ENCODE measurements around the gene FGF14. TPM values are rescaled to one million over a fixed set of nuclear protein-coding genes. Genes with fewer than 3 reads are reported as not detected.

Gene FGF14
- polyA plus RNA-seq, 1 donor (not counting 4 experiments of a cell fraction or from before 2014, with no cell fraction given) = 0.09 TPM

GRCh38 chr13:102240110-102240509 is 161.7 kb downstream of the FGF14 start:
- Histone ChIP-seq H3K36me3 (ENCODE audit: control insufficient read depth in 2 of 2, extremely low read depth in 1 of 2, insufficient read depth in 2 of 2, low read length in 2 of 2) (no peaks in the 10 kb centered on the region), H3K4me1 (ENCODE audit: control insufficient read depth, extremely low read depth, insufficient read depth, low read length) (no peaks in the 10 kb centered on the region), H4K20me1 (ENCODE audit: control insufficient read depth, extremely low read depth, insufficient read depth, low read length) (no peaks in the 10 kb centered on the region), H3K4me2 (ENCODE audit: control insufficient read depth, extremely low read depth, insufficient read depth, low read depth, low read length) (no peak overlapping the region), H3K27ac (ENCODE audit: control insufficient read depth, insufficient read depth, low read length) (no peak overlapping the region), H3K9me3 (ENCODE audit: control insufficient read depth, low read depth, low read length) (no peaks in the 10 kb centered on the region), H3K9me1 (ENCODE audit: control insufficient read depth, extremely low read depth, insufficient read depth, low read length) (no peaks in the 10 kb centered on the region), H3K4me3 (ENCODE audit: control insufficient read depth in 2 of 3, extremely low read depth in 1 of 3, insufficient read depth in 2 of 3, low read depth in 1 of 3, low read length in 3 of 3) (no peak overlapping the region), H3K79me2 (ENCODE audit: control insufficient read depth, insufficient read depth, low read length) (no peaks in the 10 kb centered on the region), H3K9ac (ENCODE audit: control insufficient read depth, extremely low read depth, insufficient read depth, low read length) (no peak overlapping the region), H2AFZ (ENCODE audit: control insufficient read depth, low read length) (no peak overlapping the region), H3K27me3 (ENCODE audit: control insufficient read depth, extremely low read depth, insufficient read depth, low read length) (no peaks in the 10 kb centered on the region)
- dilution Hi-C loops (cut with MboI; ENCODE audit: extremely low pct_ligation_motif_present, low sequenced_read_pairs) = no loop called here
- no peak for TF ChIP-seq CTCF (optimal IDR thresholded peaks at IDR 0.05 in 1 of 3, IDR thresholded peaks at IDR 0.05 in 1 of 3, conservative IDR thresholded peaks at IDR 0.05 in 1 of 3; ENCODE audit: extremely low read depth in 1 of 3, insufficient read depth in 2 of 3, low read length in 3 of 3)
- no peak for TF ChIP-seq EZH2 (IDR thresholded peaks at IDR 0.05; ENCODE audit: low read length)
- FAIRE-seq = no peak
- no peak for DNase-seq (ENCODE audit: low read depth, low spot score)

GRCh38 chr13:102237230-102237629 is 164.6 kb downstream of the FGF14 start:
- H3K9me3 ChIP-seq (ENCODE audit: control insufficient read depth, low read depth, low read length) = no peaks in the 10 kb centered on the region
- TF ChIP-seq CTCF (optimal IDR thresholded peaks at IDR 0.05 in 1 of 3, IDR thresholded peaks at IDR 0.05 in 1 of 3, conservative IDR thresholded peaks at IDR 0.05 in 1 of 3; ENCODE audit: extremely low read depth in 1 of 3, insufficient read depth in 2 of 3, low read length in 3 of 3) (no peak), EZH2 (IDR thresholded peaks at IDR 0.05; ENCODE audit: low read length) (no peak)
- H3K4me2 ChIP-seq (ENCODE audit: control insufficient read depth, extremely low read depth, insufficient read depth, low read depth, low read length) = no peak overlapping the region
- H3K4me1 ChIP-seq (ENCODE audit: control insufficient read depth, extremely low read depth, insufficient read depth, low read length) = peaks cover 3% of the 10 kb centered on the region
- dilution Hi-C loops (cut with MboI; ENCODE audit: extremely low pct_ligation_motif_present, low sequenced_read_pairs) = no loop called here
- no peaks in the 10 kb centered on the region for H3K36me3 ChIP-seq (ENCODE audit: control insufficient read depth in 2 of 2, extremely low read depth in 1 of 2, insufficient read depth in 2 of 2, low read length in 2 of 2)
- no peak overlapping the region for H3K4me3 ChIP-seq (ENCODE audit: control insufficient read depth in 2 of 3, extremely low read depth in 1 of 3, insufficient read depth in 2 of 3, low read depth in 1 of 3, low read length in 3 of 3)
- H3K27me3 ChIP-seq (ENCODE audit: control insufficient read depth, extremely low read depth, insufficient read depth, low read length) = no peaks in the 10 kb centered on the region
- H4K20me1 ChIP-seq (ENCODE audit: control insufficient read depth, extremely low read depth, insufficient read depth, low read length) = no peaks in the 10 kb centered on the region
- DNase-seq (ENCODE audit: low read depth, low spot score) (no peak), FAIRE-seq (no peak)
- H3K79me2 ChIP-seq (ENCODE audit: control insufficient read depth, insufficient read depth, low read length) = no peaks in the 10 kb centered on the region
- H2AFZ ChIP-seq (ENCODE audit: control insufficient read depth, low read length) = no peak overlapping the region
- H3K9ac ChIP-seq (ENCODE audit: control insufficient read depth, extremely low read depth, insufficient read depth, low read length) = no peak overlapping the region
- no peaks in the 10 kb centered on the region for H3K9me1 ChIP-seq (ENCODE audit: control insufficient read depth, extremely low read depth, insufficient read depth, low read length)
- H3K27ac ChIP-seq (ENCODE audit: control insufficient read depth, insufficient read depth, low read length) = no peak overlapping the region

Data from keratinocyte (primary cell).